GM18520 (cell line): ENCODE data around the gene MS4A15.
"Not testable (repeated sequence)": the region's sequence is repeated elsewhere in the genome, so short reads cannot be mapped to it uniquely, and the experiment has no call there.

Source experiments
- ATAC-seq: cut with Tn5 transposase; IDR thresholded peaks from one replicate; pipeline ENCODE4 v1.9.1; 2021; ENCODE audit not compliant: unreplicated experiment

MS4A15 gene

GRCh38 chr11:60801194-60801593 is 44.5 kb downstream of the MS4A15 start:
- no peak for ATAC-seq

- ATAC-seq, result no peak
These were observed 46.7 kb downstream of the MS4A15 start for GRCh38 chr11:60803273-60803936.

- ATAC-seq, result no peak
These were observed 52.6 kb downstream of the MS4A15 start for GRCh38 chr11:60809249-60809648.

- ATAC-seq, result no peak
These were observed 53.0 kb downstream of the MS4A15 start for GRCh38 chr11:60809691-60810090.

- no peak for ATAC-seq
These were observed 53.5 kb downstream of the MS4A15 start for GRCh38 chr11:60810151-60810550.

- no peak for ATAC-seq
These were observed 53.9 kb downstream of the MS4A15 start for GRCh38 chr11:60810569-60810968.

- no peak for ATAC-seq
These were observed 56.7 kb downstream of the MS4A15 start for GRCh38 chr11:60813324-60813723.

- no peak for ATAC-seq
These were observed 57.4 kb downstream of the MS4A15 start for GRCh38 chr11:60814112-60814511.

GRCh38 chr11:60816590-60817157 is 60.0 kb downstream of the MS4A15 start:
- no peak for ATAC-seq

- no peak for ATAC-seq
These were observed 61.4 kb downstream of the MS4A15 start for GRCh38 chr11:60818057-60818456.

GRCh38 chr11:60821827-60822599 is 65.3 kb downstream of the MS4A15 start:
- no peak for ATAC-seq

- not testable (repeated sequence) for ATAC-seq
These were observed 67.2 kb downstream of the MS4A15 start for GRCh38 chr11:60823745-60824306.

- no peak for ATAC-seq
These were observed 68.5 kb downstream of the MS4A15 start for GRCh38 chr11:60825118-60825517.

GRCh38 chr11:60825790-60826189 is 69.1 kb downstream of the MS4A15 start:
- no peak for ATAC-seq
